Kidney glomerular epithelial cell (primary cell): ENCODE results near the gene FER1L5.

ENCODE experiments used
- DNase-seq: peaks from one replicate; lab custom pipeline; 2025; lab: John Stamatoyannopoulos, UW

FER1L5 gene

GRCh38 chr2:96642564-96643360 is at the start of gene FER1L5:
Gene FER1L5 (plus strand): TSS chr2:96642764. CDS start chr2:96642837, 73 bp downstream.
- peak; percentile 39 for DNase-seq

- no peak for DNase-seq
These were observed 48.3 kb upstream of the FER1L5 start for GRCh38 chr2:96594282-96594681.

- no peak for DNase-seq
These were observed 47.8 kb upstream of the FER1L5 start for GRCh38 chr2:96594691-96595152.

- DNase-seq, result no peak
These were observed 46.0 kb upstream of the FER1L5 start for GRCh38 chr2:96596596-96596995.

GRCh38 chr2:96599941-96600340 is 42.6 kb upstream of the FER1L5 start:
- DNase-seq, result no peak

GRCh38 chr2:96601382-96602292 is 40.9 kb upstream of the FER1L5 start:
- no peak for DNase-seq

- DNase-seq, result no peak
These were observed 40.2 kb upstream of the FER1L5 start for GRCh38 chr2:96602330-96602823.

GRCh38 chr2:96604104-96604503 is 38.5 kb upstream of the FER1L5 start:
- no peak for DNase-seq

- DNase-seq, result peak; percentile 18
These were observed 33.8 kb upstream of the FER1L5 start for GRCh38 chr2:96608469-96609455.

- DNase-seq, result no peak
These were observed 26.4 kb upstream of the FER1L5 start for GRCh38 chr2:96616128-96616527.

GRCh38 chr2:96616535-96616934 is 26.0 kb upstream of the FER1L5 start:
- no peak for DNase-seq

GRCh38 chr2:96617012-96617411 is 25.6 kb upstream of the FER1L5 start:
- no peak for DNase-seq

- DNase-seq, result peak; percentile 3
These were observed 23.8 kb upstream of the FER1L5 start for GRCh38 chr2:96618596-96619283.

- no peak for DNase-seq
These were observed 20.0 kb upstream of the FER1L5 start for GRCh38 chr2:96622544-96622943.

GRCh38 chr2:96623116-96623515 is 19.4 kb upstream of the FER1L5 start:
- no peak for DNase-seq

- peak; percentile 14 for DNase-seq
These were observed 16.7 kb upstream of the FER1L5 start for GRCh38 chr2:96625571-96626552.

- DNase-seq, result no peak
These were observed 16.0 kb upstream of the FER1L5 start for GRCh38 chr2:96626553-96626942.

GRCh38 chr2:96631804-96632435 is 10.6 kb upstream of the FER1L5 start:
- peak; percentile 11 for DNase-seq

GRCh38 chr2:96633641-96634040 is 8.9 kb upstream of the FER1L5 start:
- DNase-seq, result no peak
